GM19238 (cell line): ENCODE measurements around the gene ADAMTS2.

Experiments
- DNase-seq: peaks from one replicate; pipeline ENCODE4 v3.0.0; 2011; ENCODE audit warnings: low spot score; ENCODE audit not compliant: insufficient read length

The ADAMTS2 gene

GRCh38 chr5:179312557-179313235 is 32.6 kb downstream of the ADAMTS2 start:
- DNase-seq = no peak

DNA sequence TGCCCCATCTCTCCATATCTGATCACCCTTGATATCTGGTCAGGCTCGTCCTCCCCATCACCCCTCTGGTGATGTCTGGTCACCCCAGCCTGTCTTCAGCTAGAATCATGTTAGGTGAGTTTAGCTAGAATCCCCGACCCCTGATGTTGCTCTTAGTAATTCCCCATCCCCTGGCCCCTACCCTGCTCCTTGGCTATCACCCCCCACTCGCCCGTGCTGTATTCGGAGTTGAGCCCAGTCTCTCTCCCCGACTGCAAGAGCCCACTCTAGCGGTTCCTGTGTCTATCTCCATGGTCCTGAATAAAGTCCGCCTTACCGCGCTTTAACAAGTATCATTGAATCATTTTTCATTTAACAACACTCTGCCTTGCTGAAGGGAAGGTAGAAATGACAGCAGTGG is 33.7 kb downstream of the ADAMTS2 start:
- no peak for DNase-seq

DNA sequence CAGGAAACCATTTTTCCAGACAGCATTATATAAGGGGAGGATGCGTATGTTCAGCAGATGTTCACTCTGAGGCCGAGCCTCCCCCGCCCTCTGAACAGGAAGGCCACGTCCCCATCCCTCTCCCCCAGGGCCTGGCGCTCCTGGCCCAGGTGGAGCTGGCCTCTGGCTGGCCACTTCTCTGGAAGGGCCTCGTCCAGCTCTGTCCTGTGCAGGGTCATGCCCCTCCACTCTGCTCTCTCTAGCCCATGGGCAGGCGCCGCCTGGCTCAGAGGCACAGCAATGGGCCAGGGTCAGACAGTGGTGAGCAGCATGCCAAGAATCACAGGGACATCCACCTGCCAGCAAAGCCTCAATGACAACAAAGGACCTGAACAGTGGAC is 34.2 kb downstream of the ADAMTS2 start:
- no peak for DNase-seq

DNA sequence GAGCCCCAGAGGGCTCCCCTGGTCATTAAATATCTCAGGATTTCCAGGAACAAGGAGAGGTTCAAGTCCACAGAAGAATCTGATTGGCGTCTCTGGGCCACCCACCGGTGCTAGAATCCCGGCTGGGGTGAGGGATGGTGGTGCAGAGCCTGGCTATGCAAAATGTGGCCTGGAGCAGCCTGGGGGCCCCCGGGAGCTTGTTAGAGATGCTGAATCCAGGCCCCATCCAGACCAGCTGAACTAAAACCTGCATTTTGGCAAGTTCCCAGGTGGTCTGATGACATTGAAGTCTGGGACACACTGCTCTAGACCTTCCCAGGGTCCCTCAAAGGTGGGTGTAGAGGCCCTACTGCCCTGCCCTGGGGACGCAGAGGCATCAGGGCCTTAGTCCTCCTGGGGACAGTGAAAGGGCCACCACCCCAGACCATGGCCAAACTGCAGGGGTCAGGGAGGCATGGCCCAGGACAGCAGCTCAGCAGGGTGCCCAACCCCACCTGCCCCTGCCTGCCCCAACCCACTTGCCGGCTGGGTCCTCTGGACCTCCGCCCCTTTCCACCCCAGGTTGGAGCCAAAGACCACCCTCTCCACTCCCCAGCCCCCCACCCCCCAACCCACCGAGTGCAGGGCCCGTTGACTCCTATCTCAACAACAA is 34.7 kb downstream of the ADAMTS2 start:
- no peak for DNase-seq

DNA sequence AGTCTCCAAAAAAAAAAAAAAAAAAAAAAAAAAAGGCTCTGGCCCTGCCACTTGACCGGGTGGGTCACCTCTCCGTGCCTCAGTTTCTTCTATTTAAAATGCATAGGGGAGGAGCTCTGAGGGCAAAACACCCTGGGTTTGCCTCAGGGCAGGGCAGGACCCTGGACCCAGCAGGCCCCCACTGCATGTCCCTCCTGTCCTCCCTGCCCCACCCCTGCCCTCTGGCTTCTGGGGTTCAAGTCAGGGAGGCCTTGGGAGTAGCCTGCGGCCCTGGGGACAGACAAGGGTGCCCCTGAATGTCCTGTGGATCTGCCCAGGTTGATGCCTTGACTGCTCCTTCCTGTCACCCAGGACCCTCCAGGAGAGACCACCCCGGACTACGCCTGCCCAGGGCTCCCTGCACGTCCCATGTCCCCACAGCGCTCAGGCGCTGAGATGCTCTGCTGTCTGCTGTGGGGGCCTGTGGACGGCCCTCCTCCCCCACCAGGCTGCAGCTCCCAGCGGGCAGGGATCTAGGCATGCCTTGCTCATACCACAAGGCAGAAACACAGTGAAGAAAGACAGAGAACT is 35.4 kb downstream of the ADAMTS2 start:
- no peak for DNase-seq

- no peak for DNase-seq
Observed at GRCh38 chr5:179309383-179309670, 35.9 kb downstream of the ADAMTS2 start.

GRCh38 chr5:179308563-179309382 is 36.5 kb downstream of the ADAMTS2 start:
- DNase-seq = no peak

GRCh38 chr5:179307931-179308471 is 37.3 kb downstream of the ADAMTS2 start:
- DNase-seq = no peak

DNA sequence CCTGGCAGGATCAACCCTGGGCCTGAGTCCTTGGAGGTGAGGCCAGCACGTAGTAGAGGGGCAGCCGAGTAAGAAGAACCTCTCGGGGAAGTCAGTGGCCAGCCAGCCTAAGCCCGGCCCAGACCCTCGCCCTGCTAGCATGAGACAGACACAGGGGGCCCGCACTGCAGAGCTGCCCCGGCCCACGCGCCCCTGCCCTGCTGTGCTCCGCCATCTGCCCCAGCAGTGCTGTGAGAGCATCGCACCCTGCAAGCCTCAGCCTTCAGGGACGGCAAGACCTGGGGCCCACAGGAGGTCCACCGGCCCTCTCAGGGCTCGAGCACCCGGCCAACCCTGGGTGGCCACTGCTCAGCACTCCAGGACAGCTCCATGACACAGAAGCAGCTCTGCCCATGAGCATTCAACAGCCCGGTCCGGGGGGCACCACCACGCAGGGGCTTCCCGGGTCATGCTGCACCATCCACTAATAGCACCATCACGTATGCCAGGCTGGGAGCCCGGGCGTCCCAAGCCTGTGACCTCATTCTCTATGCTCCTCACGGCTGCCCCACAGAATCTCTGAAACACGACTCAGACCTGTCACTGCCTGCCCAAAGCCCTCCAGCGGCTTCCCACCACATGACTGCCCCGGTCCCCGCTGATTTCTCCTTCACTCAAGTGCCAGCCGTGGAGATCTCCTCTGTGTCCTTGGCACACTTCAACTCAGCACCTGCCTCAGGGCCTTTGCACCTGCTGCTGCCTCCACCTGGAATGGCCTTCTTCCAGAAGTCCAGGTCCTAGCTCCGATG is 38.1 kb downstream of the ADAMTS2 start:
- no peak for DNase-seq

GRCh38 chr5:179306191-179307012 is 38.9 kb downstream of the ADAMTS2 start:
- no peak for DNase-seq

DNA sequence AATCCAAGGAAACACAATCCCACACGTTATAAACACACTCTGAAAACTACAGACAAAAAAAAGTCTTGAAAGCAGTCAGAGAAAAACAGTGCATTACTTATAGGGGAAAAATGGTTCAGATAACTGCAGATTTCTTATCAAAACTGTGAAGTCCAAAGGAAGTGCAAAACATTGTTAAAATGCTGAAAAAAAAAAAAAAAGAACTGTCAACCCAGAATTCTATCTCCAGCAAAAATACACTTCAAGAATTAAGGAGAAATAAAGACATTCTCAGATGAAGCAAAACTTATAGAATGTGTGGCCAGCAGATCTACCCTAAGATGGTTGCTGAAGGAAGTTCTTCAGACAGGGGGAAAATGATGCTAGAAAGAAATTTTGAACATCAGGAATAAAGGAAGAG is 40.4 kb downstream of the ADAMTS2 start:
- DNase-seq = no peak

DNA sequence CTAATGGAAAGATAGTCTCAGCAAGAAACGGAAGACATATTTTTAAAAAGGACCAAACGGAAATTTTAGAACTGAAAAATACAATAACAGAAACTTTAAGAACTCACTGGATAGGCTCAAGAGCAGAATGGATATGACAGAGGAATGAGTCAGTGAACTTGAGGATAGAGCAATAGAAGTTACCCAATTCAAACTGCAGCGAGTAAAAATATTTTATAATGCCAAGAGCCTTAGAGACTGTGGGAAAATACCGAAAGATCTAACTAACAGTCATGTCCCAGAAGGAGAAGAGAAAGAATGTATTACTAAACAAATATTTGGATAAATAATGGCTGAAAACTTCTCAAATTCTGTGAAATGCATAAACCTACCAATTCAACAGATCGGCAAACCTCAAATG is 40.8 kb downstream of the ADAMTS2 start:
- DNase-seq = no peak

DNA sequence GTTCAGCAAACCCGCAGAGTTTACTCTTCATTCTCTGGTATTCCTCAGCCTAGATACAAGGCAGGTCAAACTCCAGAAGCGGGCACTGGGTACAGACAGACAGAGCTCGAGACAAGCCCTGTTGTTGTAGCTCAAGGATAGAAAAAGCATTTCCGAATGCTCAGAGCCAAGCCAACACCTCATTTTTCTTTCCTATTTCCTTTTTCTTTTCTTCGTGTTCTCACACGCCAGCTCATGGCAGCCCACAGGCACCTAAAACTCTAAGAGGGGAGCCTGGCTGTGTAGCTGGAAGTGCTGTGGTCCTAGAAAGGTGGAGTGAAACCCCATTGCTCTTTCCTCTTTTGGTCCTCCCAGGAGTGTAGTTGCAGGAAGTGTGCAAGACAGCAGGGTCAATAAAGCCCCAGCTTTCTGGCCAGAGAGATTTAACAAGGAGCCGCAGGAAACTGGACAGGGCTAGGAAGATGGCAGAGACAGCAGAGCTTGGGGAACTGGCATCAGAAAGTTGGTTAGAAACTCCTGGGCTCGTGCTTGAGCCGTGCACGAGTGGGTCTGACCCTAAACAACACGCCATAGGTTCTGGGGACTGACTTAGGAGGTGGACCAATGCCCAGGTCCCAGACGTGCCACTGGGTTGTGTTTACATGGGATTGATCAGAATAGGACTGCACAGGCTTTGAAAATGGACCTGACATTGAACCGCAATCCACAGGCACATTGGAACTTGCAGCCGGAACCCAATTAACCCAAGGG is 41.6 kb downstream of the ADAMTS2 start:
- DNase-seq = no peak

DNA sequence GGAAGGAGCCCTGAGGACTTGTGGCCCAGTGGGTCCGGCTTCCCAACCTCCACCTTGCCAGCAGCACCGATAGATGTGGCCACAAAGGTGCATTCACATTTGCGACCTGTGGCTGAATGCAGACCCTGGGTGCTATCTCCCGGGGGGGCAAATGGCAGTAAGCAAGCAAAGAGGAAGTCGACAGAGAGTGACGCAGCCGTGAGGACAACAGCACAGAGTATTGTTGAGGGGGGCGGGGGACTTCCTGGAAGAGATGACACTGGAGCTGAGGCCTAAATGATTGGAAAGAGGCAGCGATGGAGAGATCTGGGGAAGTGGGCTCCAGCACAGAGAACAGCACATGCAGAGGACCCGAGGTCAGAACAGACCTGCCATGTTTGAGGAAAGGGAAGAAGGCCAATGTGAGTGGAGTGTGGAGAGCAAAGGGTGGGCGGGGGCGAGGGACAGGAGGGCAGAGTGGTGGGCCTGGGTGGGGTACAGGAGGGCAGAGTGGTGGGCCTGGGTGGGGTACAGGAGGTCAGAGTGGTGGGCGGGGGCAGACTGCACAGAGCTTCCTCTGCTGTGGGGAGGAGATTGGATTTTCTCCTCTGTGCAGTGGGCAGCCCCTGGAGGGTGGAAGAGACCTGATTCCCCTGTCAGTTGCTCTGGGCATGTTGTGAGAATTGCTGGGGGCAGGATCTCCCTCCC is 42.6 kb downstream of the ADAMTS2 start:
- no peak for DNase-seq

DNA sequence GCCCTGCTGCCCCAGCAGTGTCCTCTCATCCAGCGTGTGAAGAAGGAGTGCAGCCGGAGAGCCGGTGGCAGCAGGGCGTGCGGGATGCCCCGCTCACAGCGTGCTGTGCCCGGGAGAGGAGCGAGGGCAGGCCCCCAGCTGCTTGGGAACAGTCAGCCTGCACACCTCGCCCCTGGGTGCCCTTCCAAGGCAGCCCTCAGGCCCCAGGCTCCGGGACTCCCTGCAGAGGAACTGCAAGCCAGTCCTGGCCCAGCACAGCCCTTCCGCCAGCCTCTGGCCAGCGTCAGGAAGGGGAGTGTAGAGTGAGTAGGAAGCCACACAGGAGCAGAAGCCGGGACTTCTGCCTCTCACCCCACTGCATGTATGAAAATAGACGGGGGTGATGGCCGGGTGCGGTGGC is 43.5 kb downstream of the ADAMTS2 start:
- no peak for DNase-seq

GRCh38 chr5:179301376-179301775 is 43.9 kb downstream of the ADAMTS2 start:
- no peak for DNase-seq

DNA sequence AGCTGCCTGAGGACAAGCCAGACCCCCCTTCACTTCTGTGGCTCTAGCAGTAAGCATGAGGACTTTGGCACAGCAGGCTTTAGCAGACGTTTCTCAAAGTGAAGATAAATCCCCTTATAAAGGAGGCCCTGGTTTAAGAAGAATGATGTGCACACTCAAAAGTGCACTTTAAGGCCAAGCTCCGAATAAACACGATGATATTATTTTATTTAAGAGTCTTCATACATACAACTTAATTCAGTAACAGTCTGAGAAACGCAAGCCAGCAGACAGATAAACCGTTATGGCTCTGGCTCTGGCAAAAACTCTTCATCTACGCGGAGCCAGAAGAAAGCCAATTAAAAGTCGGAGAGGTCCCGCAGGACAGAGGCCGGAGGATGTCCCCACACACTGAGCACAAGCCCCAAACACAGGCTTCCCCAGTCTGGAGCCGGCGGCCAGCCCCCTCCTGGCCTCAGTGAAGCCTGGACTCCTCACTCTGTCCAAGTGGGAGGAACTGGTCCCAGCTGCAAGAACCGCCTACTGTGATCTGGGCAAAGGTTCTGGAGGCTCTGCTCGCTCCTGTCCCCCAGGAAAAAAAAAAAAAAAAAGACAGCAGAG is 44.6 kb downstream of the ADAMTS2 start:
- no peak for DNase-seq

DNA sequence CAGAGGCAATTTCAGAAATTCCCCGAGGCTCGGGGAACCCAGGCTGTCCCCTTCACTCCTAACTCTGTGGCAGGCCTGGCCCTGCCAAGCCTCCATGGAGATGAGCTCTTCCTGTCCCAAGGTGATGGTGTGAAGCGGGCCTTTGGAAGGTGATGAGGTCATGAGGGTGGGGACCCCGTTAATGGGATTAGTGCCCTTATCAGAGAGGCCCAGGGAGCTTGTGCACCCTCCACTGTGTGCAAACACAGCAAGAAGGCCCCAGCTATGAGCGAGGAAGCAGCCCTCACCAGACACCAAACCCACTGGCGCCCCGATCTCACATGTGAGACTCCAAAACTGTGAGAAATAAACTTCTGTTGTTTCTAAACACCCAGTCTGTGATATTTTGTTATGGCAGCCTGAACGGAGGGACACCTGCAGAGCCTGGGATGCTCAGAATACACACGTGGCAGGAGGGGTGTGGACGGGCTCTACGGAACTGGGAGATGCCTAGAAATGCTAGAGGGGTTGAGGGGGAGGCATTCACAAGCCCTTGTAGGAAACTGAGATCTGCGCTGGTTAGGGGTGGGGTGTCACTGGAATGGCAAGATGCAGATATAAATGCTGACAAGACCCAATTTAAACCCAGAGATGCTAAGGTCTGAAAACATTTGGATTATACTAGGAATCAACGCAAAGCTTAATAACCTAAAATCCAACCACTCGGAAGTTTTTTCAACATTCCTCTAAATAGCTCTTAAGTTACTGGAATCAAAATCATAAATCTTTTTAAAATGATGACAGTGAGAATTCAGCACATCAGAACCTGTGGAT is 46.9 kb downstream of the ADAMTS2 start:
- DNase-seq = no peak
